Mammary epithelial cell (primary cell): ENCODE results near the gene RAB27A.

Source experiments
- CTCF ChIP-seq, 2 donors: IDR thresholded peaks in 1 of 2; conservative IDR thresholded peaks in 1 of 2; 2 replicates each; pipeline ENCODE4 v1.5.1; 2011 to 2012; ENCODE audit warnings: inconsistent platforms in 2 of 2, low read length in 2 of 2, mild to moderate bottlenecking in 2 of 2, control low read depth in 1 of 2, low read depth in 1 of 2; ENCODE audit not compliant: insufficient read depth in 1 of 2; ENCODE audit errors: extremely low read depth in 1 of 2
- EZH2 ChIP-seq: IDR thresholded peaks from 2 replicates; pipeline ENCODE4 v1.6.1; 2012; ENCODE audit warnings: low read length, inconsistent platforms, borderline replicate concordance

- no peak for TF ChIP-seq CTCF (conservative IDR thresholded peaks at IDR 0.05 in 1 of 2, IDR thresholded peaks at IDR 0.05 in 1 of 2; ENCODE audit: extremely low read depth in 1 of 2, insufficient read depth in 1 of 2, low read depth in 1 of 2, low read length in 2 of 2)
- TF ChIP-seq EZH2, result no peak
These were observed 6.0 kb downstream of the RAB27A start for GRCh38 chr15:55283379-55284147.
